Central memory CD4-positive, alpha-beta T cell (primary cell): ENCODE measurements around the gene ALX3.
"Not testable (repeated sequence)": the region's sequence is repeated elsewhere in the genome, so short reads cannot be mapped to it uniquely, and the experiment has no call there.

Source experiments
- DNase-seq: peaks from one replicate; pipeline ENCODE4 v3.0.0; 2022

ALX3 gene

DNA sequence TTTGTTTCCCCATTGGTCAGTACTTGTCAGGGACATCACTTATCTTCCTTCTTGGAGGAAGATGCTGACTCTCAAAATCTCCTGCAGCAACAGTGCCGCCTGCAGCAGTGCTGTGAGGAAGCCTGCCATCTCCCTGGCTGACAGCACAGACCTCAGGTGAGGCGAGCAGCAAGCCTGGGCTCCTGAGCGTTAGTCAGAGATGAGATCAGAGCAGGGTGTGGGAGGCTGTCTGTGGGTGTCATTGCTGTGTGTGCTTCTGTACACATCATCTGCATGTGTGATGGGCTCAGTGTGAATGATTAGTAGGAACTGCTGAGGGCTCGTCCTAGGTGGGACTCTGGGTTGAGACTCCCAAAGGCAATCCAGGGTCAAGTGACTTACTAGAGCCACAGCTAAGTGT lies 29.9 kb downstream of the ALX3 start:
- no peak for DNase-seq

DNA sequence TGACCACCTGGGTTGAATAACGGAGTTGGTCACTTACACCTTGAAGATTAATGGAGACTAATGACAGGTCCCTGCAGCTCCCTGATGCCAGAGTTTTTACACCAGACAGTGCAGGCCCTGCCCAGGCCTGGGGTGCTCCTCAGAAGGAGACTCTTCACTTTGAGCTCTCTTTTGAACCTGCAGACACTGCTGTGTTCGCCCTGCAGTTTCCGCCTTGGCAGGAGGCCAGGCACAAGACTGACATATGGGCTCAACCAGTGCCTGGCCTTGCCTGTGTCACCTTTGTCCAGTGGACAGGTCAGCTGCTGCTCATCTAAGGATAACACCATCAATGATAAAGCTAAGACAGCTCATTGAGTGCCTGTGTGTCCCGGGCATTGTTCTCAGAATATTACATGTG lies 30.8 kb downstream of the ALX3 start:
- no peak for DNase-seq

DNA sequence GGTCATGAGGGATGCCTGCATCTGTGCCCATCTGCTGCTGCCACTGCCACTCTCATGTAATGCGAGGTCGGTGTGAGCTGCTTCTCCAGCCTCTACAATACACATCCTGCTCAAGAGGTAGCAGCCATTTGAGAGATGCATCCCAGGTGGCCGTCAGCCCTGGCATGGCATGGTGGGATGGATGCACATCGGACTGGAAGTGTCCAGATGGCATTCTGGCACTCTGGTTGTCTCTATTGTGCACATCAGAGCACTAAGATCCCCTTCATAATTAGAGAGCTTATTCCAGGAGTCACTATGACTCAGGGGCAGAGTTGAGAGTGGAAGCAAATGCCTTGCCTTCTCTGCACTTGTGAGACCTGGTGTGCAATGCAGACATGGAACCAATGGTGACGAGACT lies 32.2 kb downstream of the ALX3 start:
- DNase-seq: no peak

DNA sequence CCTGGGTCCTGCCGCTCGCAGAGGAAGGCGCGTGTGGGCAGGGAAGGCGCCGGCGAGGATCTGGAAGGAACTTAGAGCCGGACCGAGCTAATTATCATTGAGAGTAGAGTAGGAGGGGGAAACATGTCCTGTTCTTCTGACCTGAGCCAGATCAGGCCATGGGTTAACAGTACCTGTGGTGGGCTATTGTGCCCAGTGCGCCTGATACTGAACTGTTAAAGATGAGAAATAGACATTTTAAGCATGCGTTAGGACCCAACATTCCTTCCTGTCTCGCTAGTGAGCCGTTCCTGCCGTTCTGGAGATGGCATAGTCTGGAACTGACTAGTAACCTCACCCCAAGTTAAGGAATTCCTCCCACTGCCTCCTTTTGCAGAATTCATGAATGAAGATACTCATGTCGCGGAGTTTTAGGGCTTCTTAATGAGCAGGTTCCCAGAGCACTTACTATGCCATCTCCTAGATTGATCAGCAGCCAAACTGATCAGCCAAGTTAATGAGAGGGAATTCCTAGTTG lies 35.2 kb downstream of the ALX3 start:
- no peak for DNase-seq

DNA sequence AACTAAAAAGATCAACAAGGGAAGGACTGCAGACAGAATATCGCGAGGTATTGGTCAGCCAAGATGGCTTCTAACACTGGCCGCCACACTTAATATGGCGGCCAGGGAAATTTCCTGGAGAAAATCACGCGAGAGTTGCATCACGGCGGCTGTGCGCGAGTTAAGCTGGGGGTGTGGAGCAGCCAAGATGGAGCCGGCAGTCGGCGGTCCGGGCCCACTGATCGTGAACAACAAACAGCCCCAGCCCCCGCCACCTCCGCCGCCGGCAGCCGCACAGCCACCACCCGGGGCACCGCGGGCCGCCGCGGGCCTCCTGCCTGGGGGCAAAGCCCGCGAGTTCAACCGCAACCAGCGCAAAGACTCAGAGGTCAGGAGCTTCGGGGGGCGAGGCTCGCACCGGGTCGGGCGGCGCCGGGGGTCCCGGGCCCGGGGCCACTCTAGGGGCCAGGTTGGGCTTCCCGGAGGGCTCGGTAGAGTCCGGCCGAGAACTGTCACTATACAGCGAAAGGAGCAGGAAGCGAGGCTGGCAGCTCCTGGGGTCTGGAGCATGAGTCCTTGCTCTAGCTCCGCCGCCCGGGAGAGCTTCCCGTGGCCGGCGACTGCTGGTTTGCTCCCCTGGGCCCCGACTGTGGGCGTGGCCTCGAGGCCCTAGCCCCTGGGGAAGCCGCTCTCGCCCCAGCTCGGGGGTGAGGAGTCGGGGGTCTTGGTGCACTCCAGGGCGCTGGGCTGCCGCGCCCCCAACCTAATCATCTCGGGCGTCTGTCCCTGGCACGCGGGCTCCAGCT lies 35.8 kb downstream of the ALX3 start, which contains the start of gene STRIP1:
Gene STRIP1 (plus strand): TSS at position 174 of the 785 bp plus-strand sequence. CDS start 14 bp downstream, at position 188.
- DNase-seq: peak; percentile 93

DNA sequence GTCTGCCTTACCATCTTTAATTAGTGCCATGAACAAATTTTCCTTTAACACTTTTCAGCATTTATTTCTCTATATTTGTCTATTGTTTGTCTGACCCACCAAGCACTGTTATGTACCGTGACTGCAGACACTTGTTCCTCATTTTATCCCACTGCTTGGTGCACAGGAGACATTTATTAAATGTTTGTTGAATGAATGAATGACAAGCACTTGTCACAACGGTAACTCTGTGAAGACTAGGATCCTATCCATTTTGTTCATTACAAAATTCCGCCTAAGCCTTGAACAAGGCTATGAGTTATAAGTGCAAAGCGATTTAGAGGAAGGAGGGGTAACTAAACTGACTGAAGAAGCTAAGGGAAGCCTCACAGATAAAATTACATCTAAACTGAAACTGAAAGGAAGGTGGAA lies 36.4 kb downstream of the ALX3 start:
- no peak for DNase-seq

DNA sequence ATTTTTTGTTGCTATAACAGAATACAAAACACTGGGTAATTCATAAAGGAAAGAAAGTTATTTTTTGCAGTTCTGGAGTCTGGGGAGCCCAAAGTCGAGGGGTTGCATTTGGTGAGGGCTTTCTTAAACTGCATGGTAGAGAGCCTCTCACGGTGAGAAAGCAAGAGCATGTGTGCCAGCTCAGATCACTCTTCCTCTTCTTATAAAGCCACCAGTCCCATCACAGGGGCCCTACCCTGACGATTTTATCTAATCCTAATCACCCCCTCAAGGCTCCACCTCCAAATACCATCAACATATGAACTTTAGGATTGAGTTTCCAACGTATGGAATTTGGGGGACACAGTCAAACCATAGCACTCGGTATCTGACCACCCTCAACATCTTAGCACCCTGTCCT lies 37.1 kb downstream of the ALX3 start:
- DNase-seq: no peak

DNA sequence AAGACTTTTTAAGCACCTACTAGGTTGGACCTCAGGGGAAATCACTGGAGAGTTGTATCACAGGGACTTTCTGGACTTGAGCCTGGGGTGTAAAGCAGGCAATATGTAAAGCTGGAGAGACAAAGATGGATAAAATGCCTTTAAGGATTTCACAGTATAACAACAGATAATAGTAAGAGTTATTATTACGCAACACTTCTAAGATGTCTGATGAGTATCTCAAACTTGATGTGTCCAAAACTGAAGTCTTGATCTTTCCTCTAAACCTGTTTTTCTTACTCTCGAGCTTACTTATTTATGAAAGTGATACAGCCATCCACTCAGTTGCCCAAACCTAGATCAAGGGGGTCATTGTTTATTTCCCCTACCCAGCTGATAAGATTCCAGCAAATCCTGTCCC lies 38.1 kb downstream of the ALX3 start:
- DNase-seq: no peak

DNA sequence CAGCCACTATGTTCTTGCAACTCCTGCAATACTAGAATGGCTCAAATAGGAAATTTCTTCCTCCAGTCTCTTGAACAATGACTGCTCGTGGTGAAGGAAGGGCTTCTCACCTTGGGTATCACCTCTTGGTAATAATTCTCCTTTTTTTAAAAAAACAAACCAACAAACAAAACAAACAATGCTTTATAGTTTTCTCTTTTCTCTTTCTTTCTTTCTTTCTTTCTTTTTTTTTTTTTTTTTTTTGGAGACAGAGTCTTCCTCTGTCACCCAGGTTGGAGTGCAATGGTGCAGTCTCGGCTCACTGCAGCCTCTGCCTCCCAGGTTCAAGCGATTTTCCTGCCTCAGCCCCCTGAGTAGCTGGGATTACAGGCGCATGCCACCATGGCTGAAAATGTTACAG lies 39.8 kb downstream of the ALX3 start:
- DNase-seq: not testable (repeated sequence)

DNA sequence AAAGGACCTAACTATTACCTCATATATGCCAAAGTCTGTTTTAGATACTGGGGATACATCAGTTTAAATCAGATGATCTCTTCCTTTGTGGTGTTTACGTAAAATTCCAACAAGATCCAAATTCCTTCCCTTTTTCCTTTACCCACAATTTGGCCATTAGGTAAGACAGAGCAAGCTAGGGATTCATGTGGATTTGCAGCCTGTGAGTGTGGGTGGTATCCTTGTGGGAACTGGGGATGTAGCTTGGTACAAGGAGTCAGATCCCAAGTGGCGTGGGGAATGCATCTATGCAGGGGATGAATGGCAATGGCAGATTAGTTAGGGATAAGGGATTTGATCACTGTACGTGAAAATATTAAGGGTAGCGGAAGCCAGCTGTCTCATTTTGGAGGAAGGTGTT lies 45.9 kb downstream of the ALX3 start:
- no peak for DNase-seq

DNA sequence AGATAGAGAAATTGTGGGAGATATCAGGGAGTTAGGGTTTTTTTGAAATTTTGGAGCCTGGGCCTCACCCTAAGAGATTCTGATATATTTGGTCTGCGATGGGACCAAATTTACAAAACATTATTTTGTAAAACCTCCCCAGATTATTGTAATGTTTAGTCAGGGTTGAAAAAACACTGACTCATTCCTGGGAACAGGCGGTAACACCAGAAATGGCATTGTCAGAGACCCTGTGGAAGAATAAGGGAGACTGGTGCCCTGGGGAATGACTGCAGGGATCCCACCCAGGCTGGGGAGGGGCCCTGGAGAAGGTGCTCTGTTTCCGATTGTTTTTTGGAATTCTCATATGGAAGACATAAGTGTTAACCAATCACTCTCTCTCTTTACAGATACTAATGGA lies 49.2 kb downstream of the ALX3 start:
- no peak for DNase-seq

DNA sequence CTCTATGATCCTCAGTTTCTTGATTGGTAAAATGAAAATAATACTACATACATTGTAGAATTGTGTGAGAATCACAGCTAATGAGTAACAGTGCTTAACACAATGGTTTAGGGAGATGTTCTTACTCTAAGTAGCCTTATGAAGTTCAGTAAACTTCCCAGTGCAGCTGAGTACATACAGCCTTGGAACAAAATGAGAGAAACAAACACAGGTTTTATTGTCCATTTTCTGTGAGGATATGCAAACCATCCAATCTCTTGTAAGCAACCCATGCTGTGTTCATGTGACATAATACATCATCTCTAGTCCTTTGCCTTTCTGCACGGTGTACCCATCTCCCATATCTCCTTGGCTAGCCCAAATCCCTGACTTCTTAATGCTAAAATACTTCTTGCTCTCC lies 50.7 kb downstream of the ALX3 start:
- no peak for DNase-seq

DNA sequence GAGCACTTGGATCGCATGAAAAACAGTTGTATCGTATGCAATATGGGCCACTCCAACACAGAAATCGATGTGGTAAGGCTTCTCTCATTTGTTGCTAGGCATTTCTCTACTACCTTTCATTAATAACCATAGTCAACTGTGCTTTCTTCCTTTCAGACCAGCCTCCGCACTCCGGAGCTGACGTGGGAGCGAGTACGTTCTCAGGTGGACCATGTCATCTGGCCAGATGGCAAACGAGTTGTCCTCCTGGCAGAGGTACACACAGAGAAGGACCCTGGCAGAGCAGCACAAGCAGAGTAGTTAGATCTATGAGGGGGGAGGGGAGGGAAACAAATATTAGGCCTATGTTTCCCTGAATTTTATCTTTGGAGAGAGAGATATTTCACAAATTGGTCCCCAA lies 52.1 kb downstream of the ALX3 start:
- DNase-seq: no peak

DNA sequence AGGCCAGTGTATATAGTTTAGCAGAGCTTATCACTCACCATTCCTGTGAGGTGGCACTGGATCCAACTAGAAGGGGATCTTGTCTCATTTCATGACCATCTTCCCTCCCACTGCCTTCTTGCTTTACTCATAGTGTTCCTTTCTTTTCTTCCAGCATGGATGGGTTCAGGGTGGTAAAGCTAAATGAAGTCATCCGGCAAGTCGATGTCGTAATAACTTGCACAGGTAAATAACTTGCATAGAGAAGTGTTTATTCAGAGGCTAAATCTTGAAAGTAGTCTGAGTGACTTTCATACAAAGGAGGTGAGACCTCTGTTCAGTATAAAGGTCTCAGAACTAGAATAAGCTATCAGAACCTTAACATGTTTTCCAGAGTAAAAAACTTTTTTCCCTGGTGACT lies 52.7 kb downstream of the ALX3 start:
- DNase-seq: no peak

DNA sequence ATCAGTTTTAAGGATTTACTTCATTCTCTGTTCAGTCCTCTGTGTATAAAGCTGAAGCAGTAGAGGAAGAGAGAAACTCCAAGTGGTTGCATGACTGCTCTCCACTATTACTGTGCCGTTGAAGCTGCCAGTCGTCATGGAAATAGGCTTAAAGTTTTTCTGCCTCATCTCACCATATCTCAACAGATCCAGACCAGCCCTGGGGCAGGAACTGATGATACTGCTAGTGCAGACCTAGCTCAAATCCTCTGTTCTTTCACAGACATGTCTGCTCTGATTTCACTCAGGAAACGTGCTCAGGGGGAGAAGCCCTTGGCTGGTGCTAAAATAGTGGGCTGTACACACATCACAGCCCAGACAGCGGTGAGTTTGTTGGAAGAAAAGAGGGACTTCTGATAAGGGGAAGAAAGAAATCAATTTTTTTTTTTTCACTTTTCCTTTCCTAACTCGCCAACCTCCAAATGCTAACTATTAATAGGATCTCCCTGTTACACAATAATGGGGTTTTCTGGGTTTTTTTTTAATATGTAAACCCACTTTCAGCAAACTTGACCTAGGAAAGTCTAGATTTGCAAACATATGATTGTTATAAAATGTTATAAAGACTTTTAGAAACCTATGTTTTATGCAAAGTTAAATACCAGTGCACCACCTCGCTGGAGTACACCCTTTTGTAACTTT lies 58.2 kb downstream of the ALX3 start:
- DNase-seq: no peak

DNA sequence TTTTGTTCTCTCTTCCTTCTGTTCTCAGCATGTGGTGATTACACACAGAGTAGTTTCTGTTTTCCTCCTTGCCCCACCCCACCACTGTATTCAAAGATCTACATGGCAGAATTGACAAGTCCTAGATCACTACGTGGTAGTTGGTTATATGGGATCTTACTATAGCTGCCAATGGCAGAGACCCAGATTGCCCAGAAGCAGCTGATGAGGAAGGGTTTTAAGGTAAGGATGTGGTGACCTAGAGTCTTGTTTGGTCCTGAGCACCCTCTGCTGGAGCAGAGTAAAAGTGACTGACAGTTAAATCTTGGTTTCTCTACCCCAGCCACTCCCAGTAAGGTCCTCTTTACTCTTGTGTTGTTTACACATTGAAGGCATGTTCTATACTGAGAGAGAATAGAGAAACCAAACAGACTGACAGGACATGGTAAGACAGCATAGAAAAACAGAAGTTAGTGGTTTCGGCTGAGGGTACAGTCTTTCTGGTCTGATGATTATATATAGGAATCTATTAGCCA lies 58.9 kb downstream of the ALX3 start:
- peak; percentile 10 for DNase-seq
